GM18868 (cell line): Measurements from ENCODE around the gene GEMIN5.
"Not testable (repeated sequence)": the region's sequence is repeated elsewhere in the genome, so short reads cannot be mapped to it uniquely, and the experiment has no call there.

Experiments used
- ATAC-seq: cut with Tn5 transposase; IDR thresholded peaks from one replicate; pipeline ENCODE4 v1.9.1; 2021; ENCODE audit warnings: mild to moderate bottlenecking, moderate library complexity; ENCODE audit not compliant: unreplicated experiment

Gene GEMIN5, protein sequence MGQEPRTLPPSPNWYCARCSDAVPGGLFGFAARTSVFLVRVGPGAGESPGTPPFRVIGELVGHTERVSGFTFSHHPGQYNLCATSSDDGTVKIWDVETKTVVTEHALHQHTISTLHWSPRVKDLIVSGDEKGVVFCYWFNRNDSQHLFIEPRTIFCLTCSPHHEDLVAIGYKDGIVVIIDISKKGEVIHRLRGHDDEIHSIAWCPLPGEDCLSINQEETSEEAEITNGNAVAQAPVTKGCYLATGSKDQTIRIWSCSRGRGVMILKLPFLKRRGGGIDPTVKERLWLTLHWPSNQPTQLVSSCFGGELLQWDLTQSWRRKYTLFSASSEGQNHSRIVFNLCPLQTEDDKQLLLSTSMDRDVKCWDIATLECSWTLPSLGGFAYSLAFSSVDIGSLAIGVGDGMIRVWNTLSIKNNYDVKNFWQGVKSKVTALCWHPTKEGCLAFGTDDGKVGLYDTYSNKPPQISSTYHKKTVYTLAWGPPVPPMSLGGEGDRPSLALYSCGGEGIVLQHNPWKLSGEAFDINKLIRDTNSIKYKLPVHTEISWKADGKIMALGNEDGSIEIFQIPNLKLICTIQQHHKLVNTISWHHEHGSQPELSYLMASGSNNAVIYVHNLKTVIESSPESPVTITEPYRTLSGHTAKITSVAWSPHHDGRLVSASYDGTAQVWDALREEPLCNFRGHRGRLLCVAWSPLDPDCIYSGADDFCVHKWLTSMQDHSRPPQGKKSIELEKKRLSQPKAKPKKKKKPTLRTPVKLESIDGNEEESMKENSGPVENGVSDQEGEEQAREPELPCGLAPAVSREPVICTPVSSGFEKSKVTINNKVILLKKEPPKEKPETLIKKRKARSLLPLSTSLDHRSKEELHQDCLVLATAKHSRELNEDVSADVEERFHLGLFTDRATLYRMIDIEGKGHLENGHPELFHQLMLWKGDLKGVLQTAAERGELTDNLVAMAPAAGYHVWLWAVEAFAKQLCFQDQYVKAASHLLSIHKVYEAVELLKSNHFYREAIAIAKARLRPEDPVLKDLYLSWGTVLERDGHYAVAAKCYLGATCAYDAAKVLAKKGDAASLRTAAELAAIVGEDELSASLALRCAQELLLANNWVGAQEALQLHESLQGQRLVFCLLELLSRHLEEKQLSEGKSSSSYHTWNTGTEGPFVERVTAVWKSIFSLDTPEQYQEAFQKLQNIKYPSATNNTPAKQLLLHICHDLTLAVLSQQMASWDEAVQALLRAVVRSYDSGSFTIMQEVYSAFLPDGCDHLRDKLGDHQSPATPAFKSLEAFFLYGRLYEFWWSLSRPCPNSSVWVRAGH (N-terminal part only)

DNA sequence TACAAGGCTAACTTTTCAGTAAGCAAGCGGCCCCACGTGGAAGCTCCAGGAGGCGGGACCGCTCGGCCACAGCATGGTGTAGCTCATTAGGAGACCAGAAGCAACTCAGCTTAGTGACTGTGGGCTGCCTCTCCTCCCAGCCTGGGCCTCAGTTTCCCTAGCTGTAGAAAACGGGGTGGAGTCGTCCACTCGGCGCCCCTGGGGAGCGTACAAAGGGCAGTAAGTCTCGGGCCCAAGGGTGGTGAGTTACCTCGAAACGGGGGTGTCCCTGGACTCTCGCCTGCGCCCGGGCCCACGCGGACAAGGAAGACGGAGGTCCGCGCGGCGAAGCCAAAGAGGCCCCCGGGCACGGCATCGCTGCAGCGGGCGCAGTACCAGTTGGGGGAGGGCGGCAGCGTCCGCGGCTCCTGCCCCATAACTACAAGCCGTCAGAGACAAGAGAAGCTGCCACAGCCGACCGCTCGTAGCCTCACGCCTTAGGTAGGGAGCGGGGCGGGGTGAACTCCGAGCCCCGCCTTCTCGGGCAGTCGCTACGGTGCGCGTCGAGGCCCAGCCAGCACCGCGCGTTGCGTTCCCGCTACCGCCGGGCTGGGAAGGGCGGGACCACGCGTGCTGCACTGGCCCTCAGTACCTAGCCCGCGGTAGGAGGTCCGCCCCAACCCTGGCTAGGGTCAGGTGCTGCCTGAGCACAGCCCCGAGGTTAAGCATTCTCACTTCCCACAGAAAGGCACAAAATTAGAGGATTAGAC lies at the start of gene GEMIN5:
GEMIN5 (minus strand) TSS at position 494 of the 749 bp plus-strand sequence; CDS start at position 416, 78 bp downstream.
- peak; percentile 86 for ATAC-seq

DNA sequence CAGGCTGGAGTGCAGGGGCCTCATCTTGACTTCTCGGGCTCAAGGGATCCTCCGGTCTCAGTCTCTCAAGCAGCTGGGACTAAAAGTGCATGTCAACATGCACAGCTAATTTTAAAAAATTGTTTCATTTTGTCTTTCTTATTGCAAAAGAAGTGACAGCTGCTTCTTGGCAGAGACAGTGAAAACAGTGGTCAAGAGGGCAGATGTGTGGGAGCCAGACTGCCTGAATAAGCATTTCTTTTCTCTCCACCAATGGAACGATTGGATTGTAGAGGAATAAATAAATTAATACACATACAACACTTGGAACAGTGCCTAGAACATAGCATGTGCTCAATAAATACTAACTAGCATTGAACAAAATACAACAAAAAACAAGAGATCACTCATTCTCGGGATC lies 48.1 kb upstream of the GEMIN5 start:
- ATAC-seq, result no peak

DNA sequence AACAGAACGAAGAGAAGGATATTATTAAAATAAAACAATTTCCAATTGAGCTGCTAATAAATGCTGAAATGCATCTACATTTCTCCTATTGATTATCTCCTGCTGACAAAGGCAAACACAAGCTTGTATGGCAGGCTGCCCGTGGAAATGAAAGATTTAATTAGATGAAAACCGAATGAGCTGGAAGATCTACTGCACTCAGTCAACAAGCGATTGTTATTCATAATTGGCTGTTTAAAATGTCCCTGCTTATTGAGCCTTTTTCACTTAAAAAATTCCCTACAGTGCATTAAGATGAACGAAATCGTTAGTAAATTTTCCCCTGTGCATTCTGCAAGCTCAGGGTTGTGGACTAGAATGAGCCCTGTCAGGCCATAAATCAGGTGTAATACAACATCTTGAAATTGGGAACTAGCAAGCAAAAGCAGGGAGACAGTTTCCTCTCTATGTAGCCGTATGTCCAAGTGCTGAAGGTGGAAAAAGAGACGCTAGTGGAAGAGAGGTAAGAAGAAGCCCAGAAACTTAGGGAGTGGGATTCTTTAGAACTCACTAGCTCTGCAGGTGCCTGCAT lies 47.0 kb upstream of the GEMIN5 start:
- no peak for ATAC-seq

DNA sequence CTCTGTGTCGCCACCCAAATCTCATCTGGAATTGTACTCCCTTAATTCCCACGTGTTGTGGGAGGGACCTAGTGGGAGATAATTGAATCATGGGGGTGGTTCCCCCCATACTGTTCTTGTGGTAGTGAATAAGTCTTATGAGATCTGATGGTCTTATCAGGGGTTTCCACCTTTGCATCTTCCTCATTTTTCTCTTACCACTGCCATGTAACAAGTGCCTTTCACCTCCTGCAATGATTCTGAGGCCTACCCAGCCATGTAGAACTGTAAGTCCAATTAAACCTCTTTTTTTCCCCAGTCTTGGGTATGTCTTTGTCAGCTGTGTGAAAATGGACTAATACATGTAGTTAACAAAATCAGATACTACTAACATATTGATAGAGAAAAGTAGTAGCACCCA lies 40.3 kb upstream of the GEMIN5 start:
- not testable (repeated sequence) for ATAC-seq

DNA sequence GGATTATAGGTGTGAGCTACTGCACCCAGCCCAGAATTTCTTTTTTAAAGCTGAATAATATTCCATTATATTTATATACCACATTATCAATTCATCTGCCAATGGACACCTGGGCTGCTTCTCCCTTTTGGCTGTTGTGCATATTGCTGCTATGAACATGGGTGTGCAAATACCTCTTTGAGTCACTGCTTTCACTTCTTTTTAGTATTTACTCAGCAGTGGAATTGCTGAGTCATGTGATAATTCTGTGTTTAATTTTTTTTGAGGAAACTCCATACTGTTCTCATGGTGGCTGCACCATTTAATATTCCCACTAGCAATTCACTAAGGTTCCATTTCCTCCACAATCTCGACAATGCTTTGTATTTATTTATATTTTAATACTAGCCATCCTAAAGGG lies 39.4 kb upstream of the GEMIN5 start:
- peak; percentile 73 for ATAC-seq

DNA sequence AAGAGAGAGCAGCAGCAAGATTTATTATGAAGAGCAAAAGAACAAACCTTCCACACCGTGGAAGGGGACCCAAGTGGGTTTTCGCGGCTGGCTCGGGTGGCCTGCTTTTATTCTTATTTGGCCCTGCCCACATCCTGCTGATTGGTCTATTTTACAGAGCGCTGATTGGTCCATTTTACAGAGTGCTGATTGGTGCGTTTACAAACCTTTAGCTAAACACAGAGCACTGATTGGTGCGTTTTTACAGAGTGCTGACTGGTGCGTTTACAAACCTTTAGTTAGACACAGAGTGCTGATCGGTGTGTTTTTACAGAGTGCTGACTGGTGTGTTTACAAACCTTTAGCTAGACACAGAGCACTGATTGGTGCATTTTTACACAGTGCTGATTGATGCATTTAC lies 38.1 kb upstream of the GEMIN5 start:
- not testable (repeated sequence) for ATAC-seq

DNA sequence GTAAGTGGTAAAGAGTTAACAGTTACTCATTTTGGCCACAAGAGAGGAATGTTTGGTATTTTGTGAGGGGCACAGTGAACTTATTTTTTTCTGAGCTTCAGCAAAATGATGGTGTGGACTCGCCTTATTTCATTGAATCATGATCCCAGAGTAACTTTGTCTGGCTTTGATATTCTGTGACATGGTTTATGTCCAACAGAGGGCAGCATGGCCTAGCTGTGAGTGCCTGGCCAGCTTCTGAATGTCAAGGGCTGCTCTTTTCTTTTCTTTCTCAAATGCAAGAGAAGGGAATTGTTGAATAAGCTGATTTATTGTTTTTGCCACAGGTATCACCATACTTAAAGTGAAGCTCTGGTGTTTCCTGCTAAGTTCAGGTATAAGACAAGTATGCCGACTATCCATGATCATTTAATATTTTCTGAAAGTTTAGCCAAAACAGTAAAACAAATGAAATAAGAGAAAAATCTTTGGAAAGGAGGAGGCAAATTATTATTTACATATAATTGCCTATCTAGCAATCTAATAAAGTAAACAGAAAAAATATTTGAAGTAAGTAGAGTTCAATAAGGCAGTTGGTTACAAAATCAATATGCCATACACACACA lies 34.6 kb upstream of the GEMIN5 start:
- ATAC-seq, result no peak

DNA sequence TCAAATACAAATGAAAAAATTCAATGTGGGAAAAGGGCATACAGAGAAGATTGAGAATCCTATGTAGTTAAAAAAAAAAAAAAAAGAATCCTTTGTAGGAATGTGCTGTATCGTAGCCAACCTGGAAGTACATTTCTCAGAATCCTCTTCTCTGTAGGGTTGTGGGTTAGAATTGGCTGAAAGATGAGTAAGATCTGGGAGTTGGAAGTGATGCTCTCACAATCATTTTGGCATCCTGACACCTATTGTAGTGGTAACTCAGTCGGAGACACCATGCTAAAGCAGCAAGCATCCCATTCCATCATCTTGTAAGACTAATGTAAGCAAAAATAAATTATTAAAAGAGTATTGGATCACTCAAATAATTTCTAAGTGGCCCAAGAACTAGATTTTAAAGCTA lies 33.5 kb upstream of the GEMIN5 start:
- no peak for ATAC-seq

DNA sequence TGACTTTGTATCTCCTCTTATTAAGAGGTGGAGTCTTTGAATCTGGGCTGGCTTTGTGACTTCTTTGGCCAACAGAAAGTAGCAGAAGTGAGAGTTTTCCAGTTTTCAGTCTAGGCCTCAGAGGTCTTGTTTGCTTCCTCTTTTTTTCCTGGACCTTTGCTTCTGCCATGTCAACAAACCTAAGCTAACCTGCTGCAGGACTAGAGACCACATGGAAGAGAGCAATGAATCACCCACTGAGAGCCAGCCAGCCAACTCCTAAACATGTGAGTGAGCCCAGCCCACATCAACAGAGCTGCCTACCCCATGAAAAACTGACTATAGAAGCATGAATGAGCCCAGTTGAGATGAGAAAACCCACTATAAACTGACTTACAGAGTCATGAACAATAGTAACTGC lies 32.7 kb upstream of the GEMIN5 start:
- no peak for ATAC-seq

DNA sequence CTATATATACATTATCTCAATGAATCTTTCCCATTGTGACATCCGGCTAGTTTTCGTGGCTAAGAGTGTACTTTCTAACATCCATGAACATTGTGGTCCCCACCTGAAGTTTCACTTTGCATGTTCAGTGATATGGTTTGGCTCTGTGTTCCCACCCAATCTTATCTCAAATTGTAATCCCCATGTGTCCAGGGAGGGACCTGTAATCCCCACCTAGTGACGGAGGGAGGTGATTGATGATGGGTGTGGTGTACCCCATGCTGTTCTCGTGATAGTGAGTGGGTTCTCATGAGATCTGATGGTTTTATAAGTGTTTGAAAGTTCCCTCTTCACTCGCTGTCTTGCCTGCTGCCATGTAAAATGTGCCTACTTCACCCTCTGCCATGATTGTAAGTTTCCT lies 30.9 kb upstream of the GEMIN5 start:
- no peak for ATAC-seq

DNA sequence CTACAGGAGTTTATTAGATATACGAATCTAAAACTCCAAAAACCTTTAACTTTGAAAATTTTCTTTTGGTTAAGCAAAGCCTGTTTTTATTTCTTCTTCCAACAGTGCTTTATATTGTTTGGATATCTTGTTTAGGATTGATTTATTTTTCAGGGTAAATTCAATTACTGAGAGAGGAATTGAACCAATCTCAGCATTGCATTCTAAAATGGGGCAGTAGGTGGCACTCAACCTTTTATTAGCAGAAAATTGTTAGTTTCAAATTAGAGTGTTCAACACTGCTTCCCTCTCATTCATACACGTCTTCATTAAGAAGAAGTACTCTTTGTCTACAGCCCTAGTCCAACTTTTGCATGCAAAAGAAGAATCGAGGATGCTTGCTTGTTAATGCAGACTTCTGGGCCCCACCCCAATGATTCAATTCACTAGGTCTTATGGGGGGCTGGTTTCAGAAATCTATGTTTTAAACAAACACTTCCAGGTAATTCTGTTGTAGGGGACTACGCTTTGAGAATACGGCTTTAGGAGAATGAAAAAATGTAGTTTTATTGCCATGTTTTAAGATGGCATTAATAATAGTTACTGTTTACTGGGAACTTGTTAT lies 29.5 kb upstream of the GEMIN5 start:
- no peak for ATAC-seq

DNA sequence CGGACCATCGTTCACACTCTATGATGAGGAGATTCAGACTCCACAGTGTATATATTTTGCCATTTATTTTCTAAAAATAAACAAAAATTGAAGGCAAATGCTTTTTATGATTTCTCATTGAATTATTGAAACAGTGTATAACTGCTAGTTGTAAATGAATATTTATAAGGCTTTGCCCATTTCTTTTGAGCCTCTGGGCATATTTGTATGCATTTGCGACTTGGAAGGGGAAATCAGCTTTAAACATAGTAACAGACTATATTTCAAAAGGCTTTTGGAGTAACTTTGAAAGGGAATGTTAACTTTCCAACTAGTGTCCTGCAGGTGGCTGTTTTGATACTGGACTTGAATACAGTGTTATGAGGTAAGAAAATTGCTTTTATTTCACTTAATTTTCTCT lies 28.9 kb upstream of the GEMIN5 start:
- ATAC-seq, result no peak

DNA sequence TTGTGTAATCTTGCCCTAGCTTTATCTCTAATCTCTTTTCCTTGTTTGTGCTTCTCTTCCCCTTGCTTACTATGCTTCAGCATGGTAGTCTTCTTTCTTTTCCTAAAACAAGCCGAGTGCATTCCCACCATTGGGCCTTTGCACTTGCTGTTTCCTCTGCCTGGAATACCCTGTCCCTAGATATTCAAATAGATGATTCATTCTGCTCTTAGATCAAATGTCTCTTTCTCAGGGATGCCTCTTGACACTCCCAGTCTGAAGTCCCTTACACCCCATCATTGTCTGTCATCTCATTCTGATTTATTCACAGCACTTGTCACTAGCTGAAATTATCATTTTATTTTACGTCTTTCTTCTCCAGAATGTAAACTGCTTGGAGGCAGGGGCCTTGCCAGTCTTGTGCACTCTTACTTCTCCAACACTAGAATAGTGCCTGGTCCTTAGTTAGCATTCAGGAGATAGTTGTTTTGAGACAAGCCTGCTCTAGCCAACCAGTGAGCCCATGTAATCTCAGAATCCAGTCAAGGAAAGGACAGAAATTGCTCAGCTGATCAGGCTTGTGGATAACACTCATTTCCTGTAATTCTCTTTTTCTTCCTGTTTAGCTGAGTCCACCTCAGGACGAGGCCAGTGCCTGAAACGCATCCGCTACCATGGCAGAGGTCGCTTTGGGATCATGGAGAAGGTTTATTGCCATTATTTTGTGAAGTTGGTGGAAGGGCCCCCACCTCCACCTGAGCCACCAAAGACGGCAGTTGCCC lies 28.2 kb upstream of the GEMIN5 start:
- no peak for ATAC-seq

DNA sequence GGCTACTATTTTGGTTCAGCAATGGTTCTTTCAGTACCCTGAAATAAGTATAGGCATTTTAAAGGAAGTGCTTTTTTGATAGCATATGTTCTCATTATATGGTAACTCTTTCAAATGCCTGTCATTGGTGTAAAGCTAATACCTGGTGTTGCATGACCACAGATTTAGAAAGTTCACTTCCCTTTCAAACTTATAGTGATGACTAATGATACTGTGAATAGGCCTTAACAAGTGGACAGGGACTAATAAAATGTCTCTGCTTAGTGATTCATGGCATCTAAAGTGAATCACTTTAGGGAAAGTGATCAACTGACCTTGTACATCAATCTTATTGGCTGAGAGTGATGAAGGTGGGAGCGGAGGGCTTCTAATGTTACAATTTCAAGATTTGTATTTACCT lies 24.5 kb upstream of the GEMIN5 start:
- ATAC-seq, result peak; percentile 99

DNA sequence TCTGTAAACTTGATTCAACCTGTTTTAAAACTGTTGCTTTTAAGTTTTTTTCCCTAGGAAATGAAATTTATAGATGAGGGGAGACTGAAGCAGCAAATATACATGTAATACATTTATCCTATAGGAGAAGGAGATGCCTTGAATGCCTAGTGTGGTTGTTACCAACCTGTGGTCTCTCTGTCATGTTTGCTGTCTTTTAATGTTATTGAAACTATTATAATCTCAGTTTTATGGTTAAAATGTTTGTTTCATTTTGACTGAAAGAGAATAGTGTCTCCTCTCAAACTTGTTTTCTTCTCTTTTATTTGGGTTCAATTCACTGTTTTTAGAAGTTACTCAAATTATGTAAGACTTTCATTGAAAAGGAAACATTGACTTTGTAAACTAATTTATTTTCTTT lies 18.7 kb upstream of the GEMIN5 start:
- ATAC-seq, result no peak

DNA sequence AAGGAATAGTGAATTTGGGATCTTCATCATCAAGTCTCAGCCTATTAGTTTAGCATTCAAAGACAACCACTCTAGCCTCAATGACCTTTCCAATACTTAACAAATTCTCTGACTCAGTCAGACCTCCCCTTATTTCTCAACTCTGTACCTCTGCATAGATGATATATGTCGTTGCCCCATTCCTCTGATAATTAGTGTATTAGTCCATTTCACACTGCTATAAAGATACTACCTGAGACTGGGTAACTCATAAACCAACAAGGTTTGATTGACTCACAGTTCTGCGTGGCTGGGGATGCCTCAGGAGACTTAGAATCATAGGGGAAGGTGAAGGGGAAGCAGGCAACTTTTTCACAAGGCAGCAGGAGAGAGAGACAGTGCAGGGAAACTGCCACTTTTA lies 11.8 kb upstream of the GEMIN5 start:
- ATAC-seq, result no peak

DNA sequence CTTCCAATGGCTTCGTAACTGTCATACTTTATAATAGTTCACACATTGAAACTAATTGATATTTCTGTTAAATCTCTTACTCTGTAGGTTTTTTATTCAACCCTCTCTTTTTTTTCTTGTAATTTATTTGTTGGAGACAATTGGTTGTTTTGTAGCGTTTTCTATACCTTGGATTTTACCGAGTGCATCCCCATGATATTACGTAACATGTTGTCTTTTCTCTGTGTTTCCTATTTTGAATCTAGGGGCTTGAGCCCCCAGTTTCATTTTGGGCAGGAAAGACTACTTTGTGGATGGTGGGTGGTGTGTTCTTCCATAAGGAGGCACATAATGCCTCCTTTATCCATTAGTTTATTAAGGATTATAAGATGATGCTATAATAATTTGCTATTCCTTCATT lies 10.3 kb upstream of the GEMIN5 start:
- no peak for ATAC-seq

DNA sequence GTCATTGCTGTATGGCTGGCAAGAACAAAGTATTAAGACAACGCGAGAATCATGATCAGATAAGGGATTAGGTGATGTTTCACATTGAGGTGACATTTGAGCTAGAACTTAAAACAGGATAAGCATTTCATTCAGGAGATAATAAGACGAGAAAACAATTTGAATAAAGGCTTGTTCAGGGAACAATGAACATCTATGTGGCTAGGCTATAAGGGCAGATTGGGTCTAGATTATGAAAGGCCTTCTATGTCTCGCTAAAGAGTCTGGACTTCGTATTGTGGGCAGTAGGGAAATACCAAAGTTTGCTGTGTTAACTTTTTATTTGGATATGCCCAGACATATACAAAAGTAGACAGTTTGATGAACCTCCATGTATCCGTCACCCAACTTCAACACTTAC lies 9.8 kb upstream of the GEMIN5 start:
- ATAC-seq, result no peak
